ENCODE results near the gene LYRM4. TPM values are rescaled to one million over a fixed set of nuclear protein-coding genes. Genes with fewer than 3 reads are reported as not detected.

Gene LYRM4
- total RNA-seq, 2 experiments from 2014 or later, result 36.4 to 39.6 TPM

DNA sequence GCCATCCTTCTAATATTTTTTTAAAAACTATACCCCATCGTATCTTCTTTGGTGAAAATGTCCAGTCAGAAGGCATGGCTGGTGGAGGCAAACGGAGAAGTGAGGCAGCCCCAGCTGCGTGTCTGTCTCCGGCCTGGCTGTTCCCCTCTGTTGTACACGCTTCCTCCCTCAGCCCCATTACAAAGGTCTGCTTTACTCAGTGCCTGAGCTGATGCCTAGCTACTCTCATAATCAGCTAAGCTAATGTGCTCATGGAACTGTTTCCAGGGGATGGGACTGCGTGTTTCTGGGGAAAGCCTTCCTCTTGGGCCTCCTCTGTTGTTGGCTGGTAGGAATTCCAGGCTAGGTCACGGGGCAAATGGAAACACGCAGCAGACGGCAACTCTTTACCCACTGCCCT, 108.3 kb downstream of the LYRM4 start:
- CTCF ChIA-PET, result interaction anchor here (1.1 to 1.6 kb wide), 3 partner anchors 9 to 104 kb away, joined by 3 to 6 read pairs (median 3); no protein-coding TSS in a partner anchor
- no peak overlapping the region for H3K4me3 Mint-ChIP-seq
- H3K27me3 Mint-ChIP-seq, result no peaks in the 10 kb centered on the region
- ATAC-seq (no peak), DNase-seq (no peak)
- no peaks in the 10 kb centered on the region for H3K9me3 Mint-ChIP-seq (ENCODE audit: low read depth)
- no peaks in the 10 kb centered on the region for H3K36me3 Mint-ChIP-seq
- no peak overlapping the region for H3K27ac Mint-ChIP-seq
- H3K4me1 Mint-ChIP-seq, result peaks cover 4% of the 10 kb centered on the region

- no peaks in the 10 kb centered on the region for H3K9me3 Mint-ChIP-seq (ENCODE audit: low read depth)
- H3K27ac Mint-ChIP-seq, result no peak overlapping the region
- CTCF ChIA-PET, result interaction anchor here (1.1 to 1.6 kb wide), 3 partner anchors 8 to 105 kb away, joined by 3 to 6 read pairs (median 3); no protein-coding TSS in a partner anchor
- ATAC-seq, result no peak
- no peaks in the 10 kb centered on the region for H3K27me3 Mint-ChIP-seq
- DNase-seq, result no peak
- no peaks in the 10 kb centered on the region for H3K36me3 Mint-ChIP-seq
- peaks cover 4% of the 10 kb centered on the region for H3K4me1 Mint-ChIP-seq
- no peak overlapping the region for H3K4me3 Mint-ChIP-seq
These were observed 108.8 kb downstream of the LYRM4 start for GRCh38 chr6:5151955-5152401.

GRCh38 chr6:5151360-5151954, 109.3 kb downstream of the LYRM4 start:
- CTCF ChIA-PET, result interaction anchor here (1.1 to 1.6 kb wide), 3 partner anchors 8 to 105 kb away, joined by 3 to 6 read pairs (median 3); no protein-coding TSS in a partner anchor
- DNase-seq (no peak), ATAC-seq (no peak)
- H3K4me3 Mint-ChIP-seq, result no peak overlapping the region
- no peak overlapping the region for H3K27ac Mint-ChIP-seq
- no peaks in the 10 kb centered on the region for H3K27me3 Mint-ChIP-seq
- H3K9me3 Mint-ChIP-seq (ENCODE audit: low read depth), result no peaks in the 10 kb centered on the region
- H3K4me1 Mint-ChIP-seq, result peaks cover 4% of the 10 kb centered on the region
- no peaks in the 10 kb centered on the region for H3K36me3 Mint-ChIP-seq

DNA sequence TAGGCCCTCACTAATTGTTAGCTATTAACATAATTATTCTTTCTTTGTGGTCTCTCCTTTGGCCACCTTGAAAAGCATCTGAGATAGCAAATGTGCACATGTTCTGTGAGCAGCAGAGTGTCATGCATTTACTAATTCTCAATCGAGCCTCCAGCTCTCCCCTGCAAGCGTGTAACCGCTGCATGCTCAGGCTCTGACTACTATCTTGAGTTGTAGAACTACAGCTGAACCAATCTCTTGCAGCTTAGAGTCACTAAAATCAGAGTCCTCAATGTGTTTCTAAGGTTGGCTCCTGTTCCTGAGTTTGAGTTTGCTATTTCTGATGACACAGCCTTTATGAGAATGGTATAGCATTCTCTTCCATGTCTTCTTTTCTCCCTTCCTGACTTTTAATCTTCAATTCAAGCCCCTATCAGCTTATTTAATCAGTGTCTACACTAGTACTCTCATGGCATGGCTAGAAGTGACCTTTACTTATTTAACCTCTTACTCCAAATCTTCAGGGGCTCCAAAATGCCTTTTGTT, 110.1 kb downstream of the LYRM4 start:
- no peak overlapping the region for H3K27ac Mint-ChIP-seq
- no peaks in the 10 kb centered on the region for H3K36me3 Mint-ChIP-seq
- ATAC-seq (no peak), DNase-seq (no peak)
- H3K4me1 Mint-ChIP-seq, result peaks cover 4% of the 10 kb centered on the region
- H3K4me3 Mint-ChIP-seq, result no peak overlapping the region
- H3K9me3 Mint-ChIP-seq (ENCODE audit: low read depth), result no peaks in the 10 kb centered on the region
- CTCF ChIA-PET, result interaction anchor here (2.3 kb wide), 1 partner anchor 153 kb away, joined by 8 read pairs; no protein-coding TSS in a partner anchor
- H3K27me3 Mint-ChIP-seq, result no peaks in the 10 kb centered on the region

DNA sequence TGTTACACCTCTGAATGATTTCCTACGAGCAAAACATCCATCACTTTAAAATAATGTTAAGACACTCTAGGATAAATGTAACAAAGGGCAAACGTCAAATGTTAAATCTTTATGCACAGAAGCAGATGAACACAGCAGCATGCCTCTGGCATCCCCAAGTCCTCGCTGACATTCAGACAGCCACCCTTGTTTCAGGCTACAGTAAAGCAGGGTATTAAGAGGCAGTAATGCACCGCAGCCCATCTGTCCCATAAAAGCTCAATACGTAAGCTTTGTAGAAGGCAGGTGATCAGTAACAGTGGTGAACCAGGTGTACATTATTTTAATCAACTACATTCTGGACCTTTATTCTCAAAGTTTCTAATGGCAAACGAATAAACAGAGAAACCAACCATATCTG, 110.9 kb downstream of the LYRM4 start:
- Mint-ChIP-seq H3K4me3 (no peak overlapping the region), H3K27me3 (no peaks in the 10 kb centered on the region), H3K27ac (no peak overlapping the region), H3K4me1 (peaks cover 4% of the 10 kb centered on the region), H3K9me3 (ENCODE audit: low read depth) (no peaks in the 10 kb centered on the region), H3K36me3 (no peaks in the 10 kb centered on the region)
- CTCF ChIA-PET, result interaction anchor here (2.3 kb wide), 1 partner anchor 153 kb away, joined by 8 read pairs; no protein-coding TSS in a partner anchor
- no peak for ATAC-seq
- DNase-seq, result no peak

DNA sequence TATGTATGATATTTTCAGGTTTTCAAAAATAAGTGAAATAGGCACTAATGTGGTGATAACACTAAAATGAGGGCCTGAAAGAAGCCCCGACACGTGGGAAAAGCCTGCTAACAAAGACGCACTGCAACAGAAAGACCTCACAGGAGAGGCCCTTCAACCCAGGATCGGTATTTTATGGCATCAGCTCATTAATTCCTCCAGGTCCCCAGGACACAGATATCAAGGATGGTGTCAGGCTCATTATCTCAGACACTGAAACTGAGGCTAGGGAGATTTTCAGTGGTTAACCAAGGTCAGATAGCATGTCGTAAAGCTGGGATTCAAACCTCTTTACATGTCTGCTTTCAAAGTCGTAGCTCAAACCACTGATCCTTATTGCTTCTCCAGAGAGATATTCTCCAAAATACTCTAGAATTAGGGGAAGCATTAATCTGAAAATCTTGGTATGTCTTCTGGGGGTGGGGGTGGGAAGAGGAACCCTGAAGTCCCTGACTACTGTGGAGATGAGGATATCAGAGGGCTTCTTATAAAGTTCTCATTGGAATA, 111.5 kb downstream of the LYRM4 start:
- Mint-ChIP-seq H3K4me1 (peaks cover 4% of the 10 kb centered on the region), H3K4me3 (no peak overlapping the region), H3K27ac (no peak overlapping the region), H3K27me3 (no peaks in the 10 kb centered on the region), H3K36me3 (no peaks in the 10 kb centered on the region), H3K9me3 (ENCODE audit: low read depth) (no peaks in the 10 kb centered on the region)
- CTCF ChIA-PET, result interaction anchor here (0.8 to 2.3 kb wide), 4 partner anchors 11 to 230 kb away, joined by 3 to 8 read pairs (median 4); no protein-coding TSS in a partner anchor
- DNase-seq (no peak), ATAC-seq (no peak)

- DNase-seq (no peak), ATAC-seq (no peak)
- CTCF ChIA-PET, result interaction anchor here (0.6 to 1.5 kb wide), 5 partner anchors 28 to 362 kb away, joined by 3 to 8 read pairs (median 5); no protein-coding TSS in a partner anchor
These were observed 114.4 kb downstream of the LYRM4 start for GRCh38 chr6:5146398-5146797.

GRCh38 chr6:5143634-5144311, 117.0 kb downstream of the LYRM4 start:
- Mint-ChIP-seq H3K9me3 (ENCODE audit: low read depth) (no peaks in the 10 kb centered on the region), H3K36me3 (no peaks in the 10 kb centered on the region), H3K4me3 (no peak overlapping the region), H3K4me1 (no peaks in the 10 kb centered on the region), H3K27ac (no peak overlapping the region), H3K27me3 (no peaks in the 10 kb centered on the region)
- ATAC-seq (peak; percentile 86), DNase-seq (peak; percentile 87)
- CTCF ChIA-PET, result interaction anchor here (0.5 to 2.9 kb wide), 57 partner anchors 9 to 1732 kb away, joined by 3 to 63 read pairs (median 4); partner anchors contain the start of gene FARS2

More at GRCh38 chr6:5146398-5146797, 114.4 kb downstream of the LYRM4 start:
- Mint-ChIP-seq H3K9me3 (ENCODE audit: low read depth) (no peaks in the 10 kb centered on the region), H3K4me3 (no peak overlapping the region), H3K27me3 (no peaks in the 10 kb centered on the region), H3K27ac (no peak overlapping the region), H3K4me1 (peaks cover 4% of the 10 kb centered on the region), H3K36me3 (no peaks in the 10 kb centered on the region)

GRCh38 chr6:5142915-5143314, 117.8 kb downstream of the LYRM4 start:
- Mint-ChIP-seq H3K27me3 (no peaks in the 10 kb centered on the region), H3K4me1 (no peaks in the 10 kb centered on the region), H3K36me3 (no peaks in the 10 kb centered on the region), H3K27ac (no peak overlapping the region), H3K9me3 (ENCODE audit: low read depth) (no peaks in the 10 kb centered on the region), H3K4me3 (no peak overlapping the region)
- CTCF ChIA-PET, result interaction anchor here (0.5 to 2.9 kb wide), 41 partner anchors 9 to 263 kb away, joined by 3 to 63 read pairs (median 5); partner anchors contain the start of gene FARS2
- DNase-seq (no peak), ATAC-seq (no peak)

- Mint-ChIP-seq H3K27ac (no peak overlapping the region), H3K9me3 (ENCODE audit: low read depth) (no peaks in the 10 kb centered on the region), H3K4me1 (no peaks in the 10 kb centered on the region), H3K36me3 (no peaks in the 10 kb centered on the region), H3K27me3 (no peaks in the 10 kb centered on the region), H3K4me3 (no peak overlapping the region)
- CTCF ChIA-PET, result interaction anchor here (1.2 to 2.4 kb wide), 3 partner anchors 13 to 237 kb away, joined by 3 to 8 read pairs (median 6); no protein-coding TSS in a partner anchor
- no peak for ATAC-seq
- no peak for DNase-seq
These were observed 118.6 kb downstream of the LYRM4 start for GRCh38 chr6:5142131-5142530.

DNA sequence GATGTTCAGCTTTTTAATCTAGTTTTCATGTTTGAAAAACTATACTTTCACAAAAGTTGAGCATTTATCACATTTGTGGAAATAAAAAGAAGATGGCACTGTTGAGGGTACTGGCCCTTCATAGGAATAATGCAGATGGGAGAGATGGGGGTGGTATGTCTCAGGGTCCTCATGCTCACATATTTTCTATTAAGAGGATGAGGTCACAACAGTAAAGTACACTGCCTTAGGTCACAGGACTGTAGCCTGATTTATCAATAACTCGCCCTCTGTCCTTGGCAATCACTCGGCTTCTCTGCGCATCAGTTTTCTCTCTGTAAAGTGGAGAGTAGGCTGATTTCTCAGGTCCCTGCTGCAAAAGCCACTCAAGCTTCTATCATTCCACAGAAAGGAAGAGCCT, 119.7 kb downstream of the LYRM4 start:
- DNase-seq (no peak), ATAC-seq (no peak)
- CTCF ChIA-PET, result interaction anchor here (1.2 to 2.4 kb wide), 4 partner anchors 34 to 239 kb away, joined by 5 to 11 read pairs (median 7); no protein-coding TSS in a partner anchor
- H3K27ac Mint-ChIP-seq, result no peak overlapping the region
- no peak overlapping the region for H3K4me3 Mint-ChIP-seq
- H3K4me1 Mint-ChIP-seq, result no peaks in the 10 kb centered on the region
- no peaks in the 10 kb centered on the region for H3K36me3 Mint-ChIP-seq
- no peaks in the 10 kb centered on the region for H3K9me3 Mint-ChIP-seq (ENCODE audit: low read depth)
- no peaks in the 10 kb centered on the region for H3K27me3 Mint-ChIP-seq

GRCh38 chr6:5139828-5140771, 120.7 kb downstream of the LYRM4 start:
- Mint-ChIP-seq H3K27ac (no peak overlapping the region), H3K27me3 (no peaks in the 10 kb centered on the region), H3K4me1 (peaks cover 4% of the 10 kb centered on the region), H3K9me3 (ENCODE audit: low read depth) (no peaks in the 10 kb centered on the region), H3K36me3 (no peaks in the 10 kb centered on the region), H3K4me3 (no peak overlapping the region)
- CTCF ChIA-PET, result interaction anchor here (1.2 to 2.4 kb wide), 4 partner anchors 66 to 240 kb away, joined by 3 to 11 read pairs (median 6); no protein-coding TSS in a partner anchor
- ATAC-seq (no peak), DNase-seq (no peak)
